ENCODE results near the gene PHF21B. TPM values are rescaled to one million over a fixed set of nuclear protein-coding genes. Genes with fewer than 3 reads are reported as not detected.
"Not testable (repeated sequence)": the region's sequence is repeated elsewhere in the genome, so short reads cannot be mapped to it uniquely, and the experiment has no call there.

PHF21B gene
- total RNA-seq, 1 donor from 2014 or later: not detected

DNA sequence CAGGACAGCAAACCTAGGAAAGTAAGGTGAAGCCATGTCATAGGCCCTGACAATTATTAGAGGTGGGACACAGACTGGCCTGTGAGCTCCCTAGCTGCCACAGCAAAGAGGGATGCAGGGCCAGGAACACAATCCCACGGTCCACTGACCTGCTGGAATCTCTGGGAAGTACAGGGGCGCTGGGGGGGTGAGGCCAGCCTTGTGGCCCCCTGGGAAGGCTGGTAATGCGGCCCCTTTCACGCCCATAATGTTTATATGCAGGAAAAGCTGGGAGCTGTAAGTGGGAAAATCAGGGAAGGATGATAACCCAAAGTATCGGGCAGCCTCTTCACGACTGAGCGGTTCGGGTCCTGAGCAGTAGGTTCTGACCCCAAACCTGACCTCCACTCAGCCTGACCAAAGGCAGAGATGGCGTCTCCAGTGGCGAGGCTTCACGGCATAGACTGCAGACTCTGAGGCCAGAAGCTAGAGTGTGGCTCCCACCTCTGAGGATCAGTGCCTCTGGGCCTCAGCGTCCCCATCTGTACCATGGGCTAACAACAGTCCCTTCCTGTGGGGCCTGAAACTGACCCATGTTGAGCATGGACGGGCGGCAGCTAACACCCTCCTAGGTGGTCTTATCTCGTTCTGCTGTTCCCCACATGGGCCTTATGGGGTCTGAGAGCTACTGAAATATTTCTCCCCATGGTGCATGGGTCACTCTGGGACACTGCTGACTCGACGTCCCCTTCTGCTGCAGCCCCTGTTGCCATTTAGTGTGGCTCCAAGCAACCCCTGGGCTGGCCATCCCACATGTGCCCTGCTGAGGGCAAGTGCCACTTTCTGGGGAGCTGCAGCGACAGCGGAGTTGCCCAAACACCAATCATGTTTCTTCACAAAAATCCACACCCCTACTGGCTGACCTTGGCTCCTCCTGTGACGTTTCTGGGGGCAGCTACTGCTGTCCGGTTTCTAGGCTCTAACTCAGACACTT lies 101.8 kb downstream of the PHF21B start:
- Histone ChIP-seq H3K27ac (no peak overlapping the region), H3K27me3 (no peaks in the 10 kb centered on the region), H3K4me3 (no peak overlapping the region), H3K4me1 (no peaks in the 10 kb centered on the region), H3K9me3 (no peaks in the 10 kb centered on the region), H3K36me3 (no peaks in the 10 kb centered on the region)
- TF ChIP-seq, protein P1, sequence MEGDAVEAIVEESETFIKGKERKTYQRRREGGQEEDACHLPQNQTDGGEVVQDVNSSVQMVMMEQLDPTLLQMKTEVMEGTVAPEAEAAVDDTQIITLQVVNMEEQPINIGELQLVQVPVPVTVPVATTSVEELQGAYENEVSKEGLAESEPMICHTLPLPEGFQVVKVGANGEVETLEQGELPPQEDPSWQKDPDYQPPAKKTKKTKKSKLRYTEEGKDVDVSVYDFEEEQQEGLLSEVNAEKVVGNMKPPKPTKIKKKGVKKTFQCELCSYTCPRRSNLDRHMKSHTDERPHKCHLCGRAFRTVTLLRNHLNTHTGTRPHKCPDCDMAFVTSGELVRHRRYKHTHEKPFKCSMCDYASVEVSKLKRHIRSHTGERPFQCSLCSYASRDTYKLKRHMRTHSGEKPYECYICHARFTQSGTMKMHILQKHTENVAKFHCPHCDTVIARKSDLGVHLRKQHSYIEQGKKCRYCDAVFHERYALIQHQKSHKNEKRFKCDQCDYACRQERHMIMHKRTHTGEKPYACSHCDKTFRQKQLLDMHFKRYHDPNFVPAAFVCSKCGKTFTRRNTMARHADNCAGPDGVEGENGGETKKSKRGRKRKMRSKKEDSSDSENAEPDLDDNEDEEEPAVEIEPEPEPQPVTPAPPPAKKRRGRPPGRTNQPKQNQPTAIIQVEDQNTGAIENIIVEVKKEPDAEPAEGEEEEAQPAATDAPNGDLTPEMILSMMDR (IDR thresholded peaks at IDR 0.05): no peak
- intact Hi-C loops (cut with DNase I): no loop called here
- DNase-seq (ENCODE audit: low spot score in 2 of 2): no peak

DNA sequence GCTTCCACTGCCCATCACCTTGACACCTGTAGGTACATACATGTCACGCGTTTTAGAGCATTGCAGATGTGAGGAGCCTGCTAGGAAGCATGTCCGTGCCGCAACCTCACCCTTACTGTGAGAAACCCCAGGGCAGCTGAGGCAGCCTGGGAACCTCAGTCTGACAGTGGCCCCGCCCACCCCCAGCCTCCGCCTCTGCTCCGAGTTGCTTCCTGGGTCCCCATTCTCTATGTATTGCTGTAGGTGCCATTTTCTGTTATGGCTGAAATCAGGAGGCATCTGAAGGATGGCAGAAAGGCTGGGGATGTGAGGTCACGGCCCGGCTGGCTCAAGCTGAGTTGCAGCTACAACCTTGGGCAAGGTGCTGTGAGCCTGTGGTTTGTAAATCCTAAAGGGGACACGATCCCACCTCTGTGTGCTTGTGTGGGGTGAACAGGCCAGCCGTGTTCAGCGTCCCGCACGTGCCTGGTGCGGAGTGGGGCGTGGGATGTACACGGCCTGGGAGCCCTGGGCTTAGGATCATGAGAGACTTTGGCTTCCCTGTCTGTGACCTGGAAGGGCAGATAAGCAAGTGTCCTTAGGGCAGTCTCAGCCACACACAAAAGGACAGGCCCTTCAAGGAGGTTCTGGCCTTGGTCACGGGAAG lies 102.7 kb downstream of the PHF21B start:
- no peak for DNase-seq (ENCODE audit: low spot score in 2 of 2)

DNA sequence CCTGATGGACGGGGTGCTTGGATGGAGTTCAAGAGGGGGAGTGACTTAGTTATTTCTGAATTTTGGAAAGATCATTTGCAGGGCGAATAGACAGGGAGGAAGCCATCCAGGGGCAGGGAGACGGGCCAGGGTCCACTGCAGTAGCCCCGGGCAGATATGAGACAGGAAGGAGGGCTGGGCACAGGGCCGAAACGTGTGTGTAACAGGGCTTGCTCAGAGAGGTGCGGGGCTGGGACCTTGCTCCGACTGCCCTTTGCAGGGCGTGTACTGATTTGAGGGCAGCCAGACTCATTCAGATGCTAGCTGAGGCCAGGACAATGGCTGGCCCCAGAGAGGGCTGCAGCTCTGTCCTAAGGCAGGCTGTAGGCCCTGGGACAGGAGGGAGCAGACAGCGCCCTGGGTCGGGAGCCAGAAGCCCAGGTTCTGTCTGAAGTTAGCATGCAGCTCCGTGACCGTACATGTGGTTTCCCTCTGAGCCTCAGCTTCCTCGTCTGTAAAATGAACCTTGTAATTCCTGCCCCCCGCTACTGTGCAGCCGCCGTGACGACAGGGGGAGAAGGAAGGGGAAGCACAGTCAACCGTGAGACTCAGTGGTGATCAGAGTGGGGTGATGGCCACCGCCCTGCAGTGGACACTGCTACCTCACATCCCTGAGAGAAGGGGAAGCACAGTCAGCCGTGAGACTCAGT lies 103.4 kb downstream of the PHF21B start:
- intact Hi-C loops (cut with DNase I): no loop called here
- peak in 1 of 2 donors; percentile 56 for DNase-seq (ENCODE audit: low spot score in 2 of 2)
- Histone ChIP-seq H3K36me3 (no peaks in the 10 kb centered on the region), H3K9me3 (peaks cover 0 to 7% of the 10 kb centered on the region in 2 donors), H3K27ac (no peak overlapping the region), H3K4me1 (no peaks in the 10 kb centered on the region), H3K27me3 (no peaks in the 10 kb centered on the region), H3K4me3 (no peak overlapping the region)
- TF ChIP-seq, protein P1 (IDR thresholded peaks at IDR 0.05): no peak

More for the DNA sequence above, 102.7 kb downstream of the PHF21B start:
- Histone ChIP-seq H3K36me3 (no peaks in the 10 kb centered on the region), H3K9me3 (no peaks in the 10 kb centered on the region), H3K27me3 (no peaks in the 10 kb centered on the region), H3K4me1 (no peaks in the 10 kb centered on the region), H3K27ac (no peak overlapping the region), H3K4me3 (no peak overlapping the region)
- TF ChIP-seq, protein P1 (IDR thresholded peaks at IDR 0.05): no peak
- intact Hi-C loops (cut with DNase I): no loop called here

DNA sequence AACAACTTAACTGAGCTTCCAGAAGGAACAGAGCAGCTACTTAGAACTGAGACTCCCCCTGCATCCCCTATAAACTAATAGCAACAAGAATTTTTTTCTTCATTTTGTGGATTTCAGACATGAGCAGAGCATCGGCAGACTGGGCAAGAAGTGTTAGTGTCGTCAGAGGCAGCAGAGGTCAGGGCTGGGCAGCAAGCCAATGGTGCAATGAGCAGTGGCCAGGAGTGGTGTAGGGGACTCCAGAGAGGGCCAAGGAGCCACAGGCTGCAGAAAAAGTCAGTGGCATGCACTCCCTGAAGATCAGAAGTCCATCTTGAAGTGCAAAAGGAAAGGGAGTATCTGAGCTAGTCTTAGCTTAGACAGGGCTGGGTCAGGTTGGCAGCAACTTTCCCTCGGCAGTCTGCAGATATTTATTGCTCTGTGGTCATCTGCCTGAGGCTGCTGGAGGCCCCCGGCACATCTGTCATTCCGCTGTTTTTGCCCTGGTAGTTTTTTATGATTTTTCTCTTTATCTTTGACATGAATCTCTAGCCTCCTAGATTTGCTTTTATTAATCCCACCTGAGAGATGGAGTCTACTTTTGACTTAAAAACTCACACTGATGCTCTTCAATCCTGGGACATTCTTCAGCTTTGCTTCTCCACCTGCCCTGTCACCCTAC lies 105.2 kb downstream of the PHF21B start:
- DNase-seq (ENCODE audit: low spot score in 2 of 2); H3K27me3 ChIP-seq; H3K36me3 ChIP-seq; H3K27ac ChIP-seq; intact Hi-C loops (cut with DNase I); H3K4me1 ChIP-seq; H3K4me3 ChIP-seq: not testable (repeated sequence)
- peaks cover 0 to 13% of the 10 kb centered on the region in 2 donors for H3K9me3 ChIP-seq

DNA sequence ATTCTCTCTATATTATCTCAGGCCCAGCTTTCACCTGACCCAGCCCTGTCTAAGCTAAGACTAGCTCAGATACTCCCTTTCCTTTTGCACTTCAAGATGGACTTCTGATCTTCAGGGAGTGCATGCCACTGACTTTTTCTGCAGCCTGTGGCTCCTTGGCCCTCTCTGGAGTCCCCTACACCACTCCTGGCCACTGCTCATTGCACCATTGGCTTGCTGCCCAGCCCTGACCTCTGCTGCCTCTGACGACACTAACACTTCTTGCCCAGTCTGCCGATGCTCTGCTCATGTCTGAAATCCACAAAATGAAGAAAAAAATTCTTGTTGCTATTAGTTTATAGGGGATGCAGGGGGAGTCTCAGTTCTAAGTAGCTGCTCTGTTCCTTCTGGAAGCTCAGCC lies 106.6 kb downstream of the PHF21B start:
- H3K4me3 ChIP-seq; intact Hi-C loops (cut with DNase I); H3K27ac ChIP-seq: not testable (repeated sequence)

DNA sequence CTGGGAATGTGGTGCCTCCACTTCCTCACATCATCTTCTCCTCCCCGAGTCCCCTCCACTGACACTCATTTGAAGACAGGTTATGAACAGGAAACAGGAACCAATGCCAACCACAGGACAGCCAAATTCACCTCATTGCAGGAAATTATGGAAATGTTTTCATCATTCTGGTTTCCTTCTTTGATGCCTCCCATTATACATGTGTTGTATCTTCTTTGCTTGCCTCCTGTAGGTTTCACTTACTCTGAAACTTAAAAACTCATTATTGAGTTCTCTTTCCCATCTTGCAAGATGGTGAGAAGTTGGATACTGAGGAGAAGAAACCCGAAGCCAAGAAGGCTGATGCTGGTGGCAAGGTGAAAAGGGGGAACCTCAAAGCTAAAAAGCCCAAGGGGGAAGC lies 108.5 kb downstream of the PHF21B start:
- TF ChIP-seq, protein P1 (IDR thresholded peaks at IDR 0.05): no peak
- intact Hi-C loops (cut with DNase I): no loop called here
- H3K27ac ChIP-seq: no peak overlapping the region

More for the DNA sequence above, 106.6 kb downstream of the PHF21B start:
- H3K9me3 ChIP-seq: peaks cover 0 to 13% of the 10 kb centered on the region in 2 donors
- H3K27me3 ChIP-seq; H3K4me1 ChIP-seq; DNase-seq (ENCODE audit: low spot score in 2 of 2); H3K36me3 ChIP-seq: not testable (repeated sequence)

More for the DNA sequence above, 108.5 kb downstream of the PHF21B start:
- DNase-seq (ENCODE audit: low spot score in 2 of 2): peak in 1 of 2 donors; percentile 11
- Histone ChIP-seq H3K4me1 (no peaks in the 10 kb centered on the region), H3K36me3 (no peaks in the 10 kb centered on the region), H3K9me3 (peaks cover 0 to 13% of the 10 kb centered on the region in 2 donors), H3K27me3 (no peaks in the 10 kb centered on the region), H3K4me3 (no peak overlapping the region)
